LoVo (cell line): ENCODE measurements around the gene CGREF1.
A peak's percentile ranks its signal among the peaks of the same experiment; 100 is the strongest.
"Not testable (repeated sequence)": the region's sequence is repeated elsewhere in the genome, so short reads cannot be mapped to it uniquely, and the experiment has no call there.

ENCODE experiments used
- DNase-seq: peaks from one replicate; pipeline ENCODE4 v3.0.0-alpha.2; 2016; ENCODE audit warnings: low spot score

The CGREF1 gene

DNA sequence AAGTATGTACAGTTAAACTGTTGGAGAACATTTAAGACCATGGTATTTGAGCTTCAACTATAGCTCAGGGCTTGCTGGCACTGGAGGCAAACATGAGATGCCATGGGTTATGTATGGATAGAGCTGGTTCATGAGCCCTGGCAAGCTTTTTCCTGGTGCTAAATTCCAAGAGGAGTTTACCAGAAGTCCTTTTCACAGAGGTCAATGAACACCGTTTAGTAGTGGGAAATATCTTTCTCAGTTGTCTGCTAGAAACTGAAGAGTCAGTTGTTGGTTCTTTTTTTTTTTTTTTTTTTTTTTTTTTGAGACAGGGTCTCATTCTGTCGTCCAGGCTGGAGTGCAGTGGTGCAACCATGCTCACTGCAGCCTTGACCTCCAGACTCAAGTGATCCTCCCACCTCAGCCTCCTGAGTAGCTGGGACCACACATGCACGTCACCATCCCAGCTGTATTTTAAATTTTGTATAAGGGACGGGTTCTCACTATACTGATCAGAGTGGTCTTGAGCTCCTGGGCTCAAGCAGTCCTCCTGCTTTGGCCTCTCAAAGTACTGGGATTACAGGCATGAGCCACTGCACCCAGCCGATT is 31.0 kb downstream of the CGREF1 start:
- DNase-seq: no peak

DNA sequence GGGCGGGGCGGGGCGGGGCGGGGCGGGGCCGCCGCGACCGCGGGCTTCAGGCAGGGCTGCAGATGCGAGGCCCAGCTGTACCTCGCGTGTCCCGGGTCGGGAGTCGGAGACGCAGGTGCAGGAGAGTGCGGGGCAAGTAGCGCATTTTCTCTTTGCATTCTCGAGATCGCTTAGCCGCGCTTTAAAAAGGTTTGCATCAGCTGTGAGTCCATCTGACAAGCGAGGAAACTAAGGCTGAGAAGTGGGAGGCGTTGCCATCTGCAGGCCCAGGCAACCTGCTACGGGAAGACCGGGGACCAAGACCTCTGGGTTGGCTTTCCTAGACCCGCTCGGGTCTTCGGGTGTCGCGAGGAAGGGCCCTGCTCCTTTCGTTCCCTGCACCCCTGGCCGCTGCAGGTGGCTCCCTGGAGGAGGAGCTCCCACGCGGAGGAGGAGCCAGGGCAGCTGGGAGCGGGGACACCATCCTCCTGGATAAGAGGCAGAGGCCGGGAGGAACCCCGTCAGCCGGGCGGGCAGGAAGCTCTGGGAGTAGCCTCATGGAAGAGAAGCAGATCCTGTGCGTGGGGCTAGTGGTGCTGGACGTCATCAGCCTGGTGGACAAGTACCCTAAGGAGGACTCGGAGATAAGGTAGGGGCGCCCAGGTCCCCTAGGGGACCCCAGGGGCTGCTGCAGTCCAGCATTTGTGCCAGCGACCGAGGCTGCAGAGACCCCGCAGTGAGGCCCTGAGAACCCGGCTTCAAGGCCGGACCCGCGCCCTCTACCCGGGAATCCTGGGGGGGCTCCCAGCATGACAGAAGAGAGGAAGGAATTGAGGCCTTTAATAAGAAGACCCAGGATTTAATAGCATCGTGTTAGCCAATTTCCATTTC is 32.0 kb downstream of the CGREF1 start, which contains the start of gene KHK:
Gene KHK (plus strand): TSS at position 49 of the 870 bp plus-strand sequence. CDS start 488 bp downstream, at position 537.
- DNase-seq: peak; percentile 45

DNA sequence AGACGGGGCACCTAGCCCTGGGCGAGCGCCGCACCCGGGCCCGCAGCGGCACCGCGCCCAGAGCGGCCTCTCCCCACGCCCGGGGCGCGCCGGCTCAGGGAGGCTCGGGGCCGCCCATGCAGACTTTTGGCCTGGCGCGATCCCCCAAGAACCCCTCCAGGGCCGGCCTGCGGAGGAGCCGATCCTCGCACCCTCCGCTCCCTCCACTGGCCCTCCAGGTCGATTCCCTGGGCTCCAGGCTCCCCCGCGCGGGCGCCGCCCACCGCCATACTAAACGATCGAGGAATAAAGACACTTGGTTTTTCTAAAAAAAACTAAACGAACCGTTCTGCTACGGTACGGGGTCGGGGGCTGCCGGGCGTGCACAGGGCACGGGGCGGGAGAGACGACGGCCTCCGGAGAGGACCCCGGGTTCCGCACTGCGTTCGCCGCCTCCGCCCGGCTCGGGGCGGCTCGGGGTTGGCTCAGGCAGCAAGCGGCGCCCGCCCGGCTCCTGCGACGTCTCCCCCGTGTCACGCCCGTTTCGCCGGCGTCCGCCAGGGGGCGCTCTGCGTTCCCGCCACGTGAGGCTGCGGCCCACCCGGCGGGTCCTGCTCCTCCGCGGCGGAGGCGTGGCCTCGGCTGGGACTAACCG is 32.7 kb downstream of the CGREF1 start:
- DNase-seq: peak; percentile 97

DNA sequence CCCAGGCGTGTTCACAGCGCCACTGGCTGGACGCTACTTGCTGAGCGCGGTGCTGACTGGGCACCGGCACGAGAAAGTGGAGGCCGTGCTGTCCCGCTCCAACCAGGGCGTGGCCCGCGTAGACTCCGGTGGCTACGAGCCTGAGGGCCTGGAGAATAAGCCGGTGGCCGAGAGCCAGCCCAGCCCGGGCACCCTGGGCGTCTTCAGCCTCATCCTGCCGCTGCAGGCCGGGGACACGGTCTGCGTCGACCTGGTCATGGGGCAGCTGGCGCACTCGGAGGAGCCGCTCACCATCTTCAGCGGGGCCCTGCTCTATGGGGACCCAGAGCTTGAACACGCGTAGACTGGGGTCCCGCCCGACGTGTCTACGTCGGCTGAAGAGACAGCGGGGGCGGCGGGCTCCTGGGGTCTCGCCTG is 33.2 kb downstream of the CGREF1 start:
- peak; percentile 60 for DNase-seq

DNA sequence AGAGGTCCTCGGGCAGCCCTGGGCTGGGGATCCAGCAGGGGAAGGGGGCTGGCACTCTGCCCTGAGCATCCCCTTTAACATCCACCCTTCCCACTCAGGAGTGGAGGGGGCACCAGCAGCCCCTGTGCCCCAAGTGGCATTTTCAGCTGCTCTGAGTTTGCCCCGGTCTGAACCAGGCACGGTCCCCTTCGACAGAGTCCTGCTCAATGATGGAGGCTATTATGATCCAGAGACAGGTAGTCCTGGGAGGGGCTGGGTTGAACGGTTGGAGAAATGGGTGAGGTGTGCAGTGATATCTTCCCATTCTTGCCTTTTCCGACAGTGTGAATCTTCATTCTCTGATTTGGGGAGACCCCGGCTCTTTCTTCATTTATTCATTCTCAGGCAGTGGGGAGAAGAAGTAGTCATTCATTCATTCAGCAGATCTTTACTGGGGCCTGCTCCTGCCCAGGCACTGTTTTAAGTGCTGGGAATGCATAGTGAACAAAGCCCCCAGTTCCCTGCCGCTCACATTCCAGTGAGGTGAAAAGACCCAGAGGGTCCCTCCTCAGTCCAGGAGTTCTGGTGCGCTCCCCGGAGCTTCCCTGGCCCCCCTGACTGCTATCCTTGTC is 33.8 kb downstream of the CGREF1 start:
- DNase-seq: no peak

DNA sequence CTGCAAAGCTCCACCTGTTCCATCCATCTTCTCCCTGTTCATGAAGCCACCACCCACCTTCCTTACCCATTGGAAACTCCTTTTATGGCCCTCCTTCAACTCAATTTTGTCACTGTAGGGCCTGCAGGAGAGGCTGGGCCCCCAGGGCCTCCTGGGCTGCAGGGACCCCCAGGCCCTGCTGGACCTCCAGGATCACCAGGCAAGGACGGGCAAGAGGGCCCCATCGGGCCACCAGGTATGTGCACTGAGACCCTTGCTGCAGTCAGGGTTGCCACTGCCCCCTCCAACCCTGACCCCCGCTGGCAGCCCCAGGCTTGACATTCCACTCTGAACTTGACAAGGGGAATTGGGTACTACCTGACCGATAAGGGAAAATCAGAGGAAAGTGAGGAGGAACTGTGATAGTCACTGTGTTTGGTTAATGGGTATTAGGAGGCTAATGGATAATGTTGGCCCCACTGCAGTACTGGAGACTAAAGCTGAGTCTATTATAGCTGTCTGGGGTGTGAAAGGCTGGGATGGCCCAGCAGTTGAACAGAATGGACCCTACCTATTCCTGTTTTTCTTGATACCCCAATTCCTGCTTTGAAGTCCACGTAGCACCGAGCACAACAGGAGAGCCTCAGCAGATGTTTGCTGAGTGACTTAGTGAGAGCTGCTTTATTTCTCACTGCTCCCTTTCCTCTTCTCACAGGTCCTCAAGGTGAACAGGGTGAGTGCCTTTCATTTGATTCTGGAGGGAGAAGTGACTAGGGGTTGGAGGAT is 34.4 kb downstream of the CGREF1 start:
- DNase-seq: no peak

DNA sequence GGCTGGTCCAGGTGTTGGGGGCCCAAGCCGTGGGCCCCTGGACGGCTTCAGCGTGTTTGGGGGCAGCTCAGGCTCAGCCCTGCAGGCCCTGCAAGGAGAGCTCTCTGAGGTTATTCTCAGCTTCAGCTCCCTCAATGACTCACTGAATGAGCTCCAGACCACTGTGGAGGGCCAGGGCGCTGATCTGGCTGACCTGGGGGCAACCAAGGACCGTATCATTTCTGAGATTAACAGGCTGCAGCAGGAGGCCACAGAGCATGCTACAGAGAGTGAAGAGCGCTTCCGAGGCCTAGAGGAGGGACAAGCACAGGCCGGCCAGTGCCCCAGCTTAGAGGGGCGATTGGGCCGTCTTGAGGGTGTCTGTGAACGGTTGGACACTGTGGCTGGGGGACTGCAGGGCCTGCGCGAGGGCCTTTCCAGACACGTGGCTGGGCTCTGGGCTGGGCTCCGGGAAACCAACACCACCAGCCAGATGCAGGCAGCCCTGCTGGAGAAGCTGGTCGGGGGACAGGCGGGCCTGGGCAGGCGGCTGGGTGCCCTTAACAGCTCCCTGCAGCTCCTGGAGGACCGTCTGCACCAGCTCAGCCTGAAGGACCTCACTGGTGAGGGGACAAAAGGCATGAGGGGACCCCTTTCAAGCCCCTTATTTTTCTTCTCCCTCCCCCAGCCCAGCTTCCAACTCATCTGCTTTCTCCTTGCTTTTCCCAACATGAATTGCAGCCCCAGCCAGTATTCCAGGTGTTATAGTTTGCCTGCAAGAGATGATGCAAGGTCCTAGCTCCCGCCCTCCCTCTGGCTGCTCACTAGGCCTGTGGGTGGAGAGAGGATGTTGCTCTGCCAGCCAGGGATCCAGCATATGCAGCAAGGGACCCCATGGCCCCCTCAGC is 35.3 kb downstream of the CGREF1 start:
- DNase-seq: no peak

DNA sequence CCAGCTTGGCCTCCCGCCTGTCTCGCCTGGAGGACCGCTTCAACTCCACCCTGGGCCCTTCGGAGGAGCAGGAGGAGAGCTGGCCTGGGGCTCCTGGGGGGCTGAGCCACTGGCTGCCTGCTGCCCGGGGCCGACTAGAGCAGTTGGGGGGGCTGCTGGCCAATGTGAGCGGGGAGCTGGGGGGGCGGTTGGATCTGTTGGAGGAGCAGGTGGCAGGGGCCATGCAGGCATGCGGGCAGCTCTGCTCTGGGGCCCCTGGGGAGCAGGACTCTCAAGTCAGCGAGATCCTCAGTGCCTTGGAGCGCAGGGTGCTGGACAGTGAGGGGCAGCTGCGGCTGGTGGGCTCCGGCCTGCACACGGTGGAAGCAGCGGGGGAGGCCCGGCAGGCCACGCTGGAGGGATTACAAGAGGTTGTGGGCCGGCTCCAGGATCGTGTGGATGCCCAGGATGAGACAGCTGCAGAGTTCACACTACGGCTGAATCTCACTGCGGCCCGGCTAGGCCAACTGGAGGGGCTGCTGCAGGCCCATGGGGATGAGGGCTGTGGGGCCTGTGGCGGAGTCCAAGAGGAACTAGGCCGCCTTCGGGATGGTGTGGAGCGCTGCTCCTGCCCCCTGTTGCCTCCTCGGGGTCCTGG is 36.0 kb downstream of the CGREF1 start:
- DNase-seq: no peak

DNA sequence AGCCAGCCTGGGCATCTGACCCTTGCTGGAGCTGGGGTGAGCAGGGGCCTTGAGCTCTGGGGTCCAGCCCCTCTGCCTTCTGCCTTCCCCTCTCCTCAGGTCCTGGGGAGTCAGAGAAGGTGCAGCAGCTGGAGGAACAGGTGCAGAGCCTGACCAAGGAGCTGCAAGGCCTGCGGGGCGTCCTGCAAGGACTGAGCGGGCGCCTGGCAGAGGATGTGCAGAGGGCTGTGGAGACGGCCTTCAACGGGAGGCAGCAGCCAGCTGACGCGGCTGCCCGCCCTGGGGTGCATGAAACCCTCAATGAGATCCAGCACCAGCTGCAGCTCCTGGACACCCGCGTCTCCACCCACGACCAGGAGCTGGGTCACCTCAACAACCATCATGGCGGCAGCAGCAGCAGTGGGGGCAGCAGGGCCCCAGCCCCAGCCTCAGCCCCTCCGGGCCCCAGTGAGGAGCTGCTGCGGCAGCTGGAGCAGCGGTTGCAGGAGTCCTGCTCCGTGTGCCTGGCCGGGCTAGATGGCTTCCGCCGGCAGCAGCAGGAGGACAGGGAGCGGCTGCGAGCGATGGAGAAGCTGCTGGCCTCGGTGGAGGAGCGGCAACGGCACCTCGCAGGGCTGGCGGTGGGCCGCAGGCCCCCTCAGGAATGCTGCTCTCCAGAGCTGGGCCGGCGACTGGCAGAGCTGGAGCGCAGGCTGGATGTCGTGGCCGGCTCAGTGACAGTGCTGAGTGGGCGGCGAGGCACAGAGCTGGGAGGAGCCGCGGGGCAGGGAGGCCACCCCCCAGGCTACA is 36.8 kb downstream of the CGREF1 start:
- no peak for DNase-seq

DNA sequence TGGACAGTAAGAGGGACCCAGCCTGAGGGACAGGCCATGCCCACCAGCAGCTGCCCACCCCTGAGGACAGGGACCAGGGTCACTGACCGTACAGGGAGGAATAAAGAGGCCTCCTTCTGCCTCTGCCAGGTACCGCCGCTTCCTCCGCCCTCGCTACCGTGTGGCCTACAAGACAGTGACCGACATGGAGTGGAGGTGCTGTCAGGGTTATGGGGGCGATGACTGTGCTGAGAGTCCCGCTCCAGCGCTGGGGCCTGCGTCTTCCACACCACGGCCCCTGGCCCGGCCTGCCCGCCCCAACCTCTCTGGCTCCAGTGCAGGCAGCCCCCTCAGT is 38.4 kb downstream of the CGREF1 start:
- DNase-seq: no peak

DNA sequence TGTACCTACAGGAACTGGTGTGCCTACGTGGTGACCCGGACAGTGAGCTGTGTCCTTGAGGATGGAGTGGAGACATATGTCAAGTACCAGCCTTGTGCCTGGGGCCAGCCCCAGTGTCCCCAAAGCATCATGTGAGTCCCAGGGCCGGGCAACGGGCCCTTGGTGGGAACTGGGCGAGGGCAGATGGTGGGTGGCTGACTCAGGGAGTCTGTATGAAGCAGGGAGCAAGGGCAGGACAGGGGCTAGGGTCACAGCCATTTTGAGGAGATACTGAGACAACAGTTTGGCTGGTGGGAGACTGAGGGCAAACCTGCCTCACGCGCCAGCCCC is 38.8 kb downstream of the CGREF1 start:
- DNase-seq: no peak

DNA sequence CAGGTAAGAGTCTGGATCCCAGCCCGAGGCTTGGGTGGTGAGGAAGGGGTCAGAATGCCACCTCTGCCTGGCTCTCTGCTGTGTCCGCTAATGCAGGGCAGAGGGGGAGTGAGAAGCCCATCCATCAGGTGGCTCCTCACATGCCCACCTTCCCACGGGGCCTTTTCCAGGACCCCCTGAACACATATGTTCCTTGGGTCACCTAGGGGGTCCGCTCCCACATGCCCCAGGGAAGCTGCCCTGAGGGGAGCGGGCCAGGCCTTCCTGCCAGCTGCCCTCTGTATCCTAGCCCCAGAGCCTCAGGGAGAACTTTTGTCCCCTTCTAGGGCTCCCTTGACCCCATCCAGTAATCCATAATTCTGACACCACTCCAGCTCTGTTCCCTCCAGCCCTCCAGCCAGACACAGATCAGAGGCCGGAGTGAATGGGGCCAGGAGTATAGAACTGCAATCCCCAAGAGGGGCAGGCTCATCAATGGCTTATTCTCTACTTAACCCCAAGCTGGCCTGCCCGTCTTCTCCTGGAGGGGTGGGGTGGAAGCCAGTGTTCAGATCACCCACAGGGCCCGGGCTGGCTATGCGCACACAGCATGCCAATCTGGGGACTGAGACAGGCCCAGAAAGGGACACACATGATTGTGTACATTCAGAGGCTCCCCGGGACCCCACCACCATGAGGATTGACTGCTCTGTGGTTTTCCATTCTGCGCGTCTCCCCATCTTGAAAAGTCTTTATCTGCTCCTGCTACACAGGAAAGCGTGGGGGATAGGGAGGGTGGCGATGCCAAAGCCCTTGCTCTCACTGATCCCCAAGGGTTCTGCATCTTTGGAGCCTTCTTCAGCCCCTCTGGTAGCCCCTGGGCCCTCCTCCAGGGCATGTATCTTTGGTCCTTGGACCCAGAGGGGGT is 39.4 kb downstream of the CGREF1 start:
- DNase-seq: no peak

DNA sequence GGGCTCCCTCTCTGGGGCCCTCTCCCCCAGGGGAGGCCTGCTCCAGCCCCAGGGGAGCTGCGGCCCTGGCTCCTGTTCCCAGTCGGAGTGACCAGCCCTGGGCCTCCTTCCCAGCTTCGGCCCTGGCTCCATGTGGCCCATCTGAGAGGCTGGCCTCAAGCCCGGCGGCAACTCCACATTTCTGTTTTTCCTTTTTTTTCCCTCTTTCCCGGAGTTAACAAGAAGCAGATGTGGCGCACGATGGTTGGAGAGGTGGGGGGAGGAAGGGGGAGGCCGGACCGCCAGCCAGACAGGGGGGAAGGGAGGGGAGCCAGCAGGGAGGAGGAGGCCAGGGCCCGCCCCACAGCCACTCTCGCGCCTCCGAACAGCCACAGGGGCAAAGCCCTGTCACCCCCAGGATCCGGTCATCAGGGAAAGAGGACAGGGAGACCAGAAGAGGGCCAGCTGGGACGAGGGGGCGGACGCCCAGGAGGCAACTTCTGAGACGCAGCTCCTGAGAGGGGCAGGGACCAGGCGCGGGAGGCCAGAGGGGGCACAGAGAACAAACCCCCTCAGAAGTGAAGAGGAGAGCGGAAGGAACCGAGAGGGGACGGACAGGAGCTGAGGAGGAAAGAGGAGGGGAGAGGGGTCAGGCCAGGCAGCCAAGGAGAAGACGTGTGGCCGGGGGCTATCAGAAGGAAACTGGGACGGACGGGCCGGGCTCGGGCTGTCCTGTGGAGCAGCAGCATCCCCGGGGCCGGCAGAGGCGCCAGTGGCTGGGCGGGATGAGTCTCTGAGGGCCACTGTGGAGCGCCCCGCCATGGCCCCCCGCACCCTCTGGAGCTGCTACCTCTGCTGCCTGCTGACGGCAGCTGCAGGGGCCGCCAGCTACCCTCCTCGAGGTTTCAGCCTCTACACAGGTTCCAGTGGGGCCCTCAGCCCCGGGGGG is 40.4 kb downstream of the CGREF1 start, which contains the start of gene EMILIN1:
Gene EMILIN1 (plus strand): TSS at position 349 of the 928 bp plus-strand sequence. CDS start 451 bp downstream, at position 800.
- DNase-seq: no peak

DNA sequence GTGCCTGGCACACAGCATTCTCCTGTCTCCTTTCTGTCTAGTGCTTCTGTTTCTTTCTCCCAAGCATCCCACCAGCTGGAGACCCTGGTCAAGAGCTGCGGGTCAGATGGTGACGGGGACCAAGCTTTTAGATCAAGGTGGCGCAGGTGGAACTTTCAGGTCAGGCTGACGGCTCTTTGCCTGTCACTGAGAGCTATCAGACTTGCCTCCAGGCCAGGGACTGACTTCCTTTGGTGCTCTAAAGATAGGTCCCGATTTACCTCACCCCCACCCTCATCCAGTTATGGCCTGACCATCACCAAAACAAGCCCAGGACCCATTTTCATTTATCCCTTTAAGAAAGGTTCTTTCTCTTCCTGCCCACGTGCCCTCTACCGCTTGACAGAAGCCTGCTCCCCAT is 41.7 kb downstream of the CGREF1 start:
- no peak for DNase-seq

DNA sequence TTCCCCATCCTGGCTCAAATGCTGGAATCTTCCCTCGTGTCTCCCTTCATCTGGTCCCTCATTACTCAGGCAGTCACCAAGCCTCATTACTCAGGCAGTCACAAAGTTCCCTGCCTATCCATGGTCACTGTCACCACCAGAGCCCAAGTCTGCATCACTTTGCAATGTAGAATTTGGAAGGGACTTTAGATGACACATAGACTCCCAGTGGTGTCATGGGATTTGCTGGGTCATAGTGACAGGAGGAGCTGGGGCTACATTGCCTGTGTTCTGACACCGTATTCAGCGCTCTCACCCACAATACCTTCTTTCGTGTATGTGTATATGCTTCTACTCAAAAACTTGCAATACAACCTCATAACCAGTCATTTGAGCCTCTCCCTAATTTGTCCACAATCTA is 42.6 kb downstream of the CGREF1 start:
- DNase-seq: no peak

DNA sequence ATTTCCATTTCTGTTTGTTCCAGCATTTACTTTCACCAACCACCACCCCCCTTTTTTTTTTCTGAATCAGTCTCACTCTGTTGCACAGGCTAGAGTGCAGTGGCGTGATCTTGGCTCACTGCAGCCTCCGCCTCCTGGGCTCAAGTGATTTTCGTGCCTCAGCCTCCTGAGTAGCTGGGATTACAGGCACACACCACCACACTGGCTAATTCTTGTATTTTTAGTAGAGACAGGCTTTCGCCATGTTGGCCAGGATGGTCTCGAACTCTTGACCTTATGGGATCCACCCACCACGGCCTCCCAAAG is 43.4 kb downstream of the CGREF1 start:
- DNase-seq: not testable (repeated sequence)

DNA sequence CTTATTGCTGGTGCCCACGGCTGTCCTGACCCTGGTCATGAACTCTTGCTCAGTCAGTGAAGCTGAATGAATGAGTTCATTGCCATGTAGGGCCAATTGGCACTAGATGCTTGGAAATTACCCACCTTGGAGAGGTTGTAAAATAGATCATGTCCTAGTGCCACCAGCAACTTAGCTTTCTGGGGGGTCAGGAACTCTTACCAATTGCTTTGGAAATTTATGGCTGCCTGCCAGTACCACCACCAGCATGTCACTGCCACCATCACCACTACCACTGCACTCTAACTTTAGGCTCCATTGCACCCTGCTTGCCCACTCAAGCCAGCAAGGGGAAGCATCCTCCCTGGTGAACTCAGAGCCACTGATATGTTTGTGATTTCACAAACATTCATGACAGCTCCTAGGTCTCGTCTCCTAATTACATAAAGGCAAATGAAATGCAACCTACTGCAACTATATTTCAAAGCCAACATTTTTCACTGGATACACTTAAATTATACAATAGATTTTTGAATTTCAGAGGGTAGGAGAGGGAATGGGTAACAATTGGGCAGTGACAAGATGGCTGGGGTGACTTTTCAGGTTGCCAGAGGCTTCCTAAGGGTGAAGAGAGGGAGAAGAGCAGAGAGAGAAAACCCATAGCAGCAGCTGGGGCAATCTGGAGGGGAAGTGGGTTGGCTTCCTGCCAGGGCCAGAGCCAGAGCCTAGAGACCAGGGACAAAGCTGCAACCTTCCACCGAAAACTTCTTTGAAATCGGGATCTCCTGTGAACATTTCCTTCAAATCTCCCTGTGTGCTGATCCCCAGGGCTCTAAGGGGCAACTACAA is 44.0 kb downstream of the CGREF1 start:
- DNase-seq: no peak
